Measurements from ENCODE around the gene NDP. TPM values are rescaled to one million over a fixed set of nuclear protein-coding genes. Genes with fewer than 3 reads are reported as not detected.

Gene NDP
- total RNA-seq, 1 donor from 2014 or later = not detected

- no peak for TF ChIP-seq CTCF (IDR thresholded peaks at IDR 0.05; ENCODE audit: borderline replicate concordance)
- DNase-seq = no peak
- Histone ChIP-seq H3K4me1 (no peaks in the 10 kb centered on the region), H3K36me3 (no peaks in the 10 kb centered on the region), H3K27ac (replicated peaks) (no peak overlapping the region), H3K9me3 (replicated peaks) (no peaks in the 10 kb centered on the region), H3K27me3 (ENCODE audit: low read depth) (no peaks in the 10 kb centered on the region), H3K4me3 (no peak overlapping the region)
- intact Hi-C loops (cut with micrococcal nuclease) = no loop called here
Observed at GRCh38 chrX:44003975-44004374, 30.8 kb upstream of the NDP start.

GRCh38 chrX:44002567-44002966, 29.4 kb upstream of the NDP start:
- intact Hi-C loops (cut with micrococcal nuclease) = no loop called here

GRCh38 chrX:43998374-43998773, 25.2 kb upstream of the NDP start:
- H3K27me3 ChIP-seq (ENCODE audit: low read depth) = no peaks in the 10 kb centered on the region
- H3K4me1 ChIP-seq = no peaks in the 10 kb centered on the region
- H3K4me3 ChIP-seq = no peak overlapping the region
- DNase-seq = no peak
- no peak for TF ChIP-seq CTCF (IDR thresholded peaks at IDR 0.05; ENCODE audit: borderline replicate concordance)
- no peaks in the 10 kb centered on the region for H3K36me3 ChIP-seq
- H3K9me3 ChIP-seq (replicated peaks) = no peaks in the 10 kb centered on the region
- intact Hi-C loops (cut with micrococcal nuclease) = no loop called here
- no peak overlapping the region for H3K27ac ChIP-seq (replicated peaks)

More at GRCh38 chrX:44002567-44002966, 29.4 kb upstream of the NDP start:
- Histone ChIP-seq H3K36me3 (no peaks in the 10 kb centered on the region), H3K27ac (replicated peaks) (no peak overlapping the region), H3K9me3 (replicated peaks) (no peaks in the 10 kb centered on the region), H3K27me3 (ENCODE audit: low read depth) (no peaks in the 10 kb centered on the region), H3K4me3 (no peak overlapping the region), H3K4me1 (no peaks in the 10 kb centered on the region)
- no peak for TF ChIP-seq CTCF (IDR thresholded peaks at IDR 0.05; ENCODE audit: borderline replicate concordance)
- no peak for DNase-seq

- H3K4me1 ChIP-seq = no peaks in the 10 kb centered on the region
- H3K27ac ChIP-seq (replicated peaks) = no peak overlapping the region
- no peak overlapping the region for H3K4me3 ChIP-seq
- H3K36me3 ChIP-seq = no peaks in the 10 kb centered on the region
- H3K9me3 ChIP-seq (replicated peaks) = no peaks in the 10 kb centered on the region
- H3K27me3 ChIP-seq (ENCODE audit: low read depth) = no peaks in the 10 kb centered on the region
- no peak for DNase-seq
- TF ChIP-seq CTCF (IDR thresholded peaks at IDR 0.05; ENCODE audit: borderline replicate concordance) = no peak
- intact Hi-C loops (cut with micrococcal nuclease) = no loop called here
Observed at GRCh38 chrX:43996491-43996890, 23.3 kb upstream of the NDP start.

GRCh38 chrX:43986083-43986482, 12.9 kb upstream of the NDP start:
- no peaks in the 10 kb centered on the region for H3K36me3 ChIP-seq
- no peak for TF ChIP-seq CTCF (IDR thresholded peaks at IDR 0.05; ENCODE audit: borderline replicate concordance)
- no peak for DNase-seq
- no peak overlapping the region for H3K27ac ChIP-seq (replicated peaks)
- H3K4me1 ChIP-seq = no peaks in the 10 kb centered on the region
- H3K27me3 ChIP-seq (ENCODE audit: low read depth) = no peaks in the 10 kb centered on the region
- no peak overlapping the region for H3K4me3 ChIP-seq
- intact Hi-C loops (cut with micrococcal nuclease) = no loop called here
- H3K9me3 ChIP-seq (replicated peaks) = no peaks in the 10 kb centered on the region

- Histone ChIP-seq H3K27me3 (ENCODE audit: low read depth) (no peaks in the 10 kb centered on the region), H3K27ac (replicated peaks) (no peak overlapping the region), H3K9me3 (replicated peaks) (no peaks in the 10 kb centered on the region), H3K4me3 (no peak overlapping the region), H3K36me3 (no peaks in the 10 kb centered on the region), H3K4me1 (no peaks in the 10 kb centered on the region)
- intact Hi-C loops (cut with micrococcal nuclease) = no loop called here
- no peak for TF ChIP-seq CTCF (IDR thresholded peaks at IDR 0.05; ENCODE audit: borderline replicate concordance)
- no peak for DNase-seq
Observed at GRCh38 chrX:43985511-43985910, 12.3 kb upstream of the NDP start.
